Mesendoderm (in vitro differentiated cells): ENCODE data around the gene RNF121.
A peak's percentile ranks its signal among the peaks of the same experiment; 100 is the strongest.

Experiments
- DNase-seq: peaks from one replicate; pipeline ENCODE4 v3.0.0; 2013
- H2AK5ac ChIP-seq: 2 replicates; pipeline ENCODE4 v1.6.1; 2013; ENCODE audit warnings: low read length, inconsistent platforms
- H2BK120ac ChIP-seq: 2 replicates; pipeline ENCODE4 v1.6.1; 2013; ENCODE audit warnings: low read depth, mild to moderate bottlenecking, low read length, moderate library complexity, mixed read lengths
- H2BK15ac ChIP-seq: replicated peaks from 2 replicates; pipeline ENCODE4 v1.6.1; 2013; ENCODE audit warnings: low read depth, mild to moderate bottlenecking, moderate library complexity
- H2BK5ac ChIP-seq: 2 replicates; pipeline ENCODE4 v1.6.1; 2013; ENCODE audit warnings: low read length, inconsistent platforms
- H3K18ac ChIP-seq: 2 replicates; pipeline ENCODE4 v1.6.1; 2013; ENCODE audit warnings: mild to moderate bottlenecking, low read length, mixed read lengths
- H3K23ac ChIP-seq: one replicate; pipeline ENCODE4 v1.6.1; 2013; ENCODE audit warnings: low read length
- H3K27ac ChIP-seq: 2 replicates; pipeline ENCODE4 v1.5.1; 2013; ENCODE audit warnings: low read depth, mild to moderate bottlenecking, inconsistent platforms, low read length, moderate library complexity
- H3K27me3 ChIP-seq: 2 replicates; pipeline ENCODE4 v1.6.1; 2013; ENCODE audit warnings: low read length, control low read depth, mild to moderate bottlenecking, inconsistent platforms; ENCODE audit not compliant: insufficient read depth, poor library complexity
- H3K36me3 ChIP-seq: 2 replicates; pipeline ENCODE4 v1.6.1; 2013; ENCODE audit warnings: low read length, inconsistent platforms; ENCODE audit not compliant: control insufficient read depth, insufficient read depth
- H3K4ac ChIP-seq: one replicate; pipeline ENCODE4 v1.6.1; 2013; ENCODE audit warnings: low read depth, mild to moderate bottlenecking, low read length, moderate library complexity
- H3K4me1 ChIP-seq: 2 replicates; pipeline ENCODE4 v1.6.1; 2013; ENCODE audit warnings: low read depth, low read length, inconsistent platforms; ENCODE audit not compliant: control insufficient read depth
- H3K4me2 ChIP-seq: 2 replicates; pipeline ENCODE4 v1.6.1; 2013; ENCODE audit warnings: low read length
- H3K4me3 ChIP-seq: 2 replicates; pipeline ENCODE4 v1.5.1; 2013; ENCODE audit warnings: mild to moderate bottlenecking, low read length
- H3K56ac ChIP-seq: one replicate; pipeline ENCODE4 v1.6.1; 2013; ENCODE audit warnings: low read length
- H3K79me1 ChIP-seq: 2 replicates; pipeline ENCODE4 v1.6.1; 2013; ENCODE audit warnings: low read length, inconsistent platforms
- H3K79me2 ChIP-seq: 2 replicates; pipeline ENCODE4 v1.6.1; 2013; ENCODE audit warnings: mild to moderate bottlenecking, low read length; ENCODE audit not compliant: control insufficient read depth, insufficient read depth
- H3K9ac ChIP-seq: 2 replicates; pipeline ENCODE4 v1.6.1; 2013; ENCODE audit warnings: low read length, inconsistent platforms
- H4K5ac ChIP-seq: one replicate; pipeline ENCODE4 v1.6.1; 2013; ENCODE audit warnings: low read length
- H4K8ac ChIP-seq: one replicate; pipeline ENCODE4 v1.6.1; 2013; ENCODE audit warnings: low read depth, mild to moderate bottlenecking, control low read depth, low read length, moderate library complexity
- WGBS: extraction: QIAGEN DNeasy Blood & Tissue Kit; methylation state at CpG from one replicate; pipeline ENCODE4 v1.1.7; 2013; ENCODE audit warnings: low lambda C conversion rate, missing lambda C conversion rate; ENCODE audit not compliant: insufficient coverage; ENCODE audit errors: extremely low coverage; 5-methylcytosine and 5-hydroxymethylcytosine counted together

RNF121 gene

GRCh38 chr11:71913756-71914526 is 14.9 kb upstream of the RNF121 start:
- Histone ChIP-seq H3K4ac (no peak overlapping the region), H3K36me3 (no peaks in the 10 kb centered on the region), H4K8ac (no peak overlapping the region), H2BK5ac (no peak overlapping the region), H3K18ac (no peak overlapping the region), H3K27ac (no peak overlapping the region), H3K27me3 (no peaks in the 10 kb centered on the region), H2BK15ac (no peak overlapping the region), H3K4me2 (no peak overlapping the region), H3K79me1 (no peaks in the 10 kb centered on the region), H3K4me3 (no peak overlapping the region), H4K5ac (no peak overlapping the region), H3K4me1 (no peaks in the 10 kb centered on the region), H3K56ac (no peak overlapping the region), H2BK120ac (no peak overlapping the region), H3K9ac (no peak overlapping the region), H3K79me2 (no peaks in the 10 kb centered on the region), H2AK5ac (no peak overlapping the region), H3K23ac (no peak overlapping the region)
- no peak for DNase-seq
- WGBS: no CpG with 5 or more reads among the region's 5 CpGs

- H3K79me2 ChIP-seq: no peaks in the 10 kb centered on the region
- no peaks in the 10 kb centered on the region for H3K36me3 ChIP-seq
- H3K4ac ChIP-seq: no peak overlapping the region
- H2BK5ac ChIP-seq: no peak overlapping the region
- no peak overlapping the region for H3K4me3 ChIP-seq
- H2BK120ac ChIP-seq: no peak overlapping the region
- DNase-seq: no peak
- no peak overlapping the region for H4K5ac ChIP-seq
- H3K18ac ChIP-seq: no peak overlapping the region
- no peak overlapping the region for H3K4me2 ChIP-seq
- H3K23ac ChIP-seq: no peak overlapping the region
- no CpG with 5 or more reads among the region's 7 CpGs for WGBS
- no peaks in the 10 kb centered on the region for H3K27me3 ChIP-seq
- H4K8ac ChIP-seq: no peak overlapping the region
- no peaks in the 10 kb centered on the region for H3K4me1 ChIP-seq
- H3K79me1 ChIP-seq: no peaks in the 10 kb centered on the region
- no peak overlapping the region for H2AK5ac ChIP-seq
- no peak overlapping the region for H3K27ac ChIP-seq
- H3K56ac ChIP-seq: no peak overlapping the region
- H3K9ac ChIP-seq: no peak overlapping the region
- no peak overlapping the region for H2BK15ac ChIP-seq
Observed at GRCh38 chr11:71914617-71915189, 14.1 kb upstream of the RNF121 start.

- H4K5ac ChIP-seq: no peak overlapping the region
- no peak overlapping the region for H2BK120ac ChIP-seq
- no peak overlapping the region for H3K23ac ChIP-seq
- H3K18ac ChIP-seq: no peak overlapping the region
- no peak overlapping the region for H3K4me2 ChIP-seq
- H3K27ac ChIP-seq: no peak overlapping the region
- H2BK15ac ChIP-seq: no peak overlapping the region
- H3K56ac ChIP-seq: no peak overlapping the region
- H3K4me1 ChIP-seq: no peaks in the 10 kb centered on the region
- H2AK5ac ChIP-seq: no peak overlapping the region
- H3K9ac ChIP-seq: no peak overlapping the region
- DNase-seq: no peak
- no peak overlapping the region for H3K4ac ChIP-seq
- H2BK5ac ChIP-seq: no peak overlapping the region
- no peaks in the 10 kb centered on the region for H3K36me3 ChIP-seq
- no peaks in the 10 kb centered on the region for H3K79me1 ChIP-seq
- H3K27me3 ChIP-seq: no peaks in the 10 kb centered on the region
- WGBS: no CpG with 5 or more reads among the region's 9 CpGs
- no peak overlapping the region for H3K4me3 ChIP-seq
- no peaks in the 10 kb centered on the region for H3K79me2 ChIP-seq
- H4K8ac ChIP-seq: no peak overlapping the region
Observed at GRCh38 chr11:71917646-71918140, 11.2 kb upstream of the RNF121 start.

GRCh38 chr11:71927820-71928736 is 768 bp upstream of the RNF121 start, which contains the start of gene XNDC1N:
Gene XNDC1N (minus strand): TSS chr11:71928594. CDS start chr11:71923353, 5,241 bp downstream.
- Histone ChIP-seq H3K4me3 (peak within 1 kb of the TSS; percentile 99), H3K4ac (peak within 1 kb of the TSS; percentile 1), H3K9ac (peak within 1 kb of the TSS; percentile 98), H3K27me3 (no peaks in the 10 kb centered on the region), H4K5ac (no peak within 1 kb of the TSS), H2BK120ac (no peak within 1 kb of the TSS), H3K4me2 (peak within 1 kb of the TSS; percentile 95), H3K27ac (peak within 1 kb of the TSS; percentile 47), H3K36me3 (no peaks in the 10 kb centered on the region), H2BK5ac (peak within 1 kb of the TSS; percentile 95), H3K23ac (no peak within 1 kb of the TSS), H4K8ac (no peak within 1 kb of the TSS), H3K79me1 (peaks cover 23% of the 10 kb centered on the region), H2BK15ac (no peak within 1 kb of the TSS), H2AK5ac (no peak within 1 kb of the TSS), H3K79me2 (peaks cover 32% of the 10 kb centered on the region), H3K4me1 (peaks cover 5% of the 10 kb centered on the region), H3K56ac (peak within 1 kb of the TSS; percentile 99), H3K18ac (peak within 1 kb of the TSS; percentile 53)
- peak; percentile 96 for DNase-seq
- no CpG with 5 or more reads among the region's 40 CpGs for WGBS

GRCh38 chr11:71929491-71929890 is 645 bp downstream of the RNF121 start:
- no peak overlapping the region for H3K4ac ChIP-seq
- no peak overlapping the region for H2BK120ac ChIP-seq
- no peak overlapping the region for H3K27ac ChIP-seq
- no peaks in the 10 kb centered on the region for H3K36me3 ChIP-seq
- no peak overlapping the region for H3K18ac ChIP-seq
- peak overlapping the region; percentile 51 for H3K23ac ChIP-seq
- no CpG with 5 or more reads among the region's 6 CpGs for WGBS
- peak overlapping the region; percentile 99 for H3K4me3 ChIP-seq
- peaks cover 44% of the 10 kb centered on the region for H3K79me2 ChIP-seq
- H4K8ac ChIP-seq: no peak overlapping the region
- H4K5ac ChIP-seq: no peak overlapping the region
- peaks cover 28% of the 10 kb centered on the region for H3K79me1 ChIP-seq
- H2BK5ac ChIP-seq: no peak overlapping the region
- no peak overlapping the region for H2BK15ac ChIP-seq
- H3K4me1 ChIP-seq: peaks cover 5% of the 10 kb centered on the region
- H3K4me2 ChIP-seq: peak overlapping the region; percentile 82
- no peaks in the 10 kb centered on the region for H3K27me3 ChIP-seq
- H3K9ac ChIP-seq: peak overlapping the region; percentile 98
- H2AK5ac ChIP-seq: no peak overlapping the region
- H3K56ac ChIP-seq: peak overlapping the region; percentile 99
- no peak for DNase-seq
